GM18858 (cell line): Measurements from ENCODE around the gene CT45A9.
"Not testable (repeated sequence)": the region's sequence is repeated elsewhere in the genome, so short reads cannot be mapped to it uniquely, and the experiment has no call there.

Source experiments
- ATAC-seq: cut with Tn5 transposase; IDR thresholded peaks from one replicate; pipeline ENCODE4 v1.9.1; 2021; ENCODE audit not compliant: unreplicated experiment

CT45A9 gene, protein sequence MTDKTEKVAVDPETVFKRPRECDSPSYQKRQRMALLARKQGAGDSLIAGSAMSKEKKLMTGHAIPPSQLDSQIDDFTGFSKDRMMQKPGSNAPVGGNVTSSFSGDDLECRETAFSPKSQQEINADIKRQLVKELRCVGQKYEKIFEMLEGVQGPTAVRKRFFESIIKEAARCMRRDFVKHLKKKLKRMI

DNA sequence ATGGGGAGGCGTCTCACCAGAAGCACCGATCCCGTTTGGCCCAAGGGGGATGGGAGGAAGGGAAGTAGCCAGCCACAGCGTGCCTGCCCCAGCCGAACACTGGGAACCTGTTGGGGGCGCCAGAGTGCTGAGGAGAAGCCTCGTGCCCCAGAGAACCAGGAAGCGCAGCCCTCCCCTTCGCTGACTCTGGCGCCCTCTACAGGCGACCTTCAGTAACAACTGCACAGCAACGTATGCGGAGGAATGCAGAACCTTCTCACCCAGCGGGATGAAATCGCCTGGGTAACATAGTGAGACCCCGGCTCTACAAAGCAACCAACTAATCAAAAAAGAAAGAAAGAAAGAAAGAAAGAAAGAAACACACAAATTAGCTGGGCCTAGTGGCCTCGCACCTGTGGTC lies at the start of gene CT45A9:
TSS of gene CT45A9 (minus strand) at position 101 of the 400 bp plus-strand sequence. CDS start 3,751 bp downstream, outside the sequence.
- ATAC-seq = not testable (repeated sequence)

DNA sequence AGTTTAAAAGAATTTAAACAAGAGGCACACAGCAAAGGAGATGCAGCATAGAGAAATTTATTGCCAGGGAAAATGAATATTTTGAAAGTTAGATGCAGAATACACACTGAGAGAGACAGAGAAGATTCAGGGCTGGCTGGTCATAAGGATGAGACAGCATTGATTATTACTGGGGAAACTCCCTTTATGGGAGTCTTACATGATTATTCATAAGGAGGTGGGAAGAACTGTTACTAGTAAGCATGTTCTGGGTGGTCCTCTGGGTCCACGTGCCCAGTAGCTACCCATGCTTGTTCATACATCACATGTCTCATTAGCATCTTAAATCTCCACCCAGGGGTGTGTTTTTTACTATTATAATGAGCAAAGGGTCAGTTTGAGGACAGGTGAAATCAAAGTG lies 48.9 kb upstream of the CT45A9 start:
- not testable (repeated sequence) for ATAC-seq

DNA sequence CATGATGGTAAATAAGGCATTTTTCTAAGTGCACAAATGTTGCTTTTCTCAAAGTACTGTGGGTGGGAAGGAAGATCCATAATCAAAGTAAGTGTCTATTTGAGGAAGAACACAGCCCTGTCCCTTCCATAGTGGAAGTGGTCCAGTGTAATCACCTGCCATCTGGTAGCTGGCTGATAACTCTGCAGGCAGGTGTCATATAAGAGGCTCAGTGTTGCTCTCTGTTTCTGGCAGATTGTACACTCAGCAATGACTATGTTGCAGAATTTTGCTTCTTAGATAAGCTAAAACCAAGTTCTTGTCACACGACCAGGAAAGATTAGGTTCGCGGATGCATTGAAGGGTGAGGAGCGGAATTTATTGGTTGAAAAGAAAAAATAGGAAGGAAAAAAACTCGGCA lies 42.8 kb upstream of the CT45A9 start:
- ATAC-seq = no peak

DNA sequence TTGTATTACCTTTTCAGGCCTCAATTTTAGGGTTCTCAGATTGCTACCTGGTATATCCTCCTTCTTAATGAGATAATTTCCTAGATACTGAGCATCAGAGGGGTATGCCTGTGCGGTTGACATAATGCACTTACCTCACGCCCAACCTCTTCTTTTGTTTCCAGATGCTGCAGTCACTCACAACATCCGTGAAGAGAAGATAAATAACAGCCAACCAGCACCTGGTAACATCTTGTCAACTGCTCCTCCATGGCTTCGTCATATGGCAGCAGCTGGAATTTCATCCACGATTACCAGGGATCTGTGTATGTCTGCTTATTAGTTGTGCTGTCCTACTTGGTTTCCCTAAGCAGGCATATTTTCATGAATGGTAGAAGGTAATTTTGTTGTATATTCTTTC lies 38.6 kb upstream of the CT45A9 start:
- ATAC-seq = no peak

DNA sequence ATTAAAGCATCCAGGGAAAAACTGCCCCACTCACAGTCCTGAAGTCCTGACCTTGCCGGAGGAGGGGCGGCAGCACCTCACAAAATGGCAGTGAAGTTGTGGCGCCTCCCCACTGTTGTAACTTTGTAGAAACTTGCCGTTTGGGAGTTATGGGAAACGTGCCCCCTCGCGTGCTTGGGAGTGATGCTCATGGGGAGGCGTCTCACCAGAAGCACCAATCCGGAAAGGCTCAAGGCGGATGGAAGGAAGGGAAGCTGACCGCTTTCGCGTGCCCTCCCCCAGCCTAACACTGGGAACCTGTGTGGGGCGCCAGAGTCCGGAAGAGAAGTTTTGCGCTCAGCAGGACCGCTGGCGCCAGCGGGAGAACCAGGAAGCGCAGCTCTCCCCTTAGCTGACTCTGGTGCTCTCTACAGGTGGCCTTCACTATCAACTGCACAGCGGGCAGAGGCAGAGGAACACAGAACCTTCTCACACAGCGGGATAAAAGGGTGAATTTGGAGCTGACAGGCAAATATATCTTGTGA lies 21.7 kb upstream of the CT45A9 start, which contains the start of the genes CT45A10 and SAGE1:
TSS of gene CT45A10 (minus strand) at position 151 of the 524 bp plus-strand sequence. CDS start 8,100 bp downstream, outside the sequence.
TSS of gene SAGE1 (plus strand) at position 423 of the 524 bp plus-strand sequence. CDS start 2,527 bp downstream, outside the sequence.
- ATAC-seq = no peak

DNA sequence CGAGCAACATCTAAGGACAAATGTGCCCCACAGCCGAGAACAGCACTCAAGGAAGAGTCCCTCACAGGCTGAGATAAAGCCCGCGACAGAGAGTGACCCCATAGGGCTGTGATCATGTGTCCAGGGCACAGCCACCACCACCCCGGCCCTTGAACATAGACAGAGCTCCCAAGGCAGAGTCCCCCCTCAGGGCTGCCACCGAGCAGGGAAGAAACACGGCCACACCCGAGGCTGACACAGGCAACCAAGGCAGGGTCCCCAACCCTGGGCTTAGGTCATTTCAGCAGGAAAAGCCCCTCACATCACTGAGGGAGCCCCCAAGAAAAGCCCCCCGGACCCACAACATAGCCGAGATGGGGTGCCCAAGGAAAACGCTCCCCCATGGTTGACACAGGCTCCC lies 21.2 kb upstream of the CT45A9 start:
- ATAC-seq = no peak

DNA sequence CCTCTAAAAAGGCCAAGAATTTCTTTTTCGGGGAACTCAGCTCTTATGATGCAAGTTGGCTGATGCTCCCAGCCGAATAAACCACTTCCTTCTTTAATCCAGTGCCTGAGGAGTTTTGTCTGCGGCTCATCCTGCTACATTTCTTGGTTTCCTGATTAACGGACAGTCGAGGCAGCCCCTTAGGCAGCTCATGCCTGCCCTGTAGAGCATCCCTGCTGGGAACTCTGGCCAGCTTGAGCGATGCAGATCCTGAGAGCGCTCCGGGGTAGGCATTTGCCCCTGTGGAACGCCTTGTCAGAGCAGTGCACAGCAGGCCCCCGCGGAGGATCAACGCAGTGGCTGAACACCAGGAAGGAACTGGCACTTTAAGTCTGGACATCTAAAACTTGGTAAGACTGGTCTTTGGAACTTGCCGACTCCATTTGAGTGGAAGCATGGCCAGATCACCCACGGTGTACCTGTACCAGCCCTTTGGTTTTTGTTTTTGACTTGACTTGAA lies 18.5 kb upstream of the CT45A9 start:
- no peak for ATAC-seq

DNA sequence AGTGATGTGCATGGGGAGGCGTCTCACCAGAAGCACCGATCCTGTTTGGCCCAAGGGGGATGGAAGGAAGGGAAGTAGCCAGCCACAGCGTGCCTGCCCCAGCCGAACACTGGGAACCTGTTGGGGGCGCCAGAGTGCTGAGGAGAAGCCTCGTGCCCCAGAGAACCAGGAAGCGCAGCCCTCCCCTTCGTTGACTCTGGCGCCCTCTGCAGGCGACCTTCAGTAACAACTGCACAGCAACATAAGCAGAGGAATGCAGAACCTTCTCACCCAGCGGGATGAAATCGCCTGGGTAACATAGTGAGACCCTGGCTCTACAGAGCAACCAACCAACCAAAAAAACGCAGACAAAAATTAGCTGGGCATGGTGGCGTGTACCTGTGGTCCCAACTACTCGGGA lies 17.4 kb upstream of the CT45A9 start:
- ATAC-seq = not testable (repeated sequence)

DNA sequence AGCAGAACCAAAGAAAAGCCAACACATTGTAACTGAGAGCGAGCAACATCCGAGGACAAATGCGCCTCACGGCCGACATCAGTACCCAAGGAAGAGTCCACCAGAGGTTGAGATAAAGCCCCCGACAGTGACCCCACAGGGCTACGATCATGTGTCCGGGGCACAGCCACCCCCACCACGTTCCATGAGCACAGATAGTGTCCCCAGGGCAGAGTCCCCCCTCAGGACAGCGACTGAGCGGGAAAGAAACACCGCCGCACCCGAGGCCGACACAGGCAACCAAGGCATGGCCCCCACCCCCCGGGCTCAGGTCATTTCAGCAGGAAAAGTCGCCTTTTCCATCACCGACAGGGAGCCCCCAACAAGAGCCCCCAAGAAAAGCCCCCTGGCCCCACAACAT lies 16.6 kb upstream of the CT45A9 start:
- not testable (repeated sequence) for ATAC-seq

DNA sequence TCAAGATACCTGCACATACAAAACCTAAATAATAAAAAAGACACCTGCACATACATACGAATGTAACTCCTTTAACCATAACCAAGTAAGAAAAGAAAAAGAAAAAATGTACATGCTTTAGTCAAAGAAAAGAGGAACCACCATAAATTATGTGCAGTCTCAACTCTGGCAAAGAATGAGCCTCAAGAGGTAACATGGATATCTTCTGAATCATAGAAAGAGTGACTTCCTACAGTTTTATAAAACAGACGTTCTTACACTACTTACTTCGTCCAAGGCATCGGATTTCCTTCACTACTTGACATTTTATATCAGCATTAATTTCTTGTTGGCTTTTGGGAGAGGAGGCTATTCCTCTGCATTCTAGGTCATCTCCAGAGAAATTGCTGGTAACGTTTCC lies 11.1 kb upstream of the CT45A9 start:
- ATAC-seq = not testable (repeated sequence)

DNA sequence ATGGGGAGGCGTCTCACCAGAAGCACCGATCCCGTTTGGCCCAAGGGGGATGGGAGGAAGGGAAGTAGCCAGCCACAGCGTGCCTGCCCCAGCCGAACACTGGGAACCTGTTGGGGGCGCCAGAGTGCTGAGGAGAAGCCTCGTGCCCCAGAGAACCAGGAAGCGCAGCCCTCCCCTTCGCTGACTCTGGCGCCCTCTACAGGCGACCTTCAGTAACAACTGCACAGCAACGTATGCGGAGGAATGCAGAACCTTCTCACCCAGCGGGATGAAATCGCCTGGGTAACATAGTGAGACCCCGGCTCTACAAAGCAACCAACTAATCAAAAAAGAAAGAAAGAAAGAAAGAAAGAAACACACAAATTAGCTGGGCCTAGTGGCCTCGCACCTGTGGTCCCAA lies 17.2 kb downstream of the CT45A9 start, which contains the start of gene CT45A8:
TSS of gene CT45A8 (minus strand) at position 101 of the 400 bp plus-strand sequence. CDS start 3,755 bp downstream, outside the sequence.
- not testable (repeated sequence) for ATAC-seq

DNA sequence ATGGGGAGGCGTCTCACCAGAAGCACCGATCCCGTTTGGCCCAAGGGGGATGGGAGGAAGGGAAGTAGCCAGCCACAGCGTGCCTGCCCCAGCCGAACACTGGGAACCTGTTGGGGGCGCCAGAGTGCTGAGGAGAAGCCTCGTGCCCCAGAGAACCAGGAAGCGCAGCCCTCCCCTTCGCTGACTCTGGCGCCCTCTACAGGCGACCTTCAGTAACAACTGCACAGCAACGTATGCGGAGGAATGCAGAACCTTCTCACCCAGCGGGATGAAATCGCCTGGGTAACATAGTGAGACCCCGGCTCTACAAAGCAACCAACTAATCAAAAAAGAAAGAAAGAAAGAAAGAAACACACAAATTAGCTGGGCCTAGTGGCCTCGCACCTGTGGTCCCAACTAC lies 34.4 kb downstream of the CT45A9 start, which contains the start of gene CT45A7:
TSS of gene CT45A7 (minus strand) at position 101 of the 400 bp plus-strand sequence. CDS start 3,747 bp downstream, outside the sequence.
- not testable (repeated sequence) for ATAC-seq

DNA sequence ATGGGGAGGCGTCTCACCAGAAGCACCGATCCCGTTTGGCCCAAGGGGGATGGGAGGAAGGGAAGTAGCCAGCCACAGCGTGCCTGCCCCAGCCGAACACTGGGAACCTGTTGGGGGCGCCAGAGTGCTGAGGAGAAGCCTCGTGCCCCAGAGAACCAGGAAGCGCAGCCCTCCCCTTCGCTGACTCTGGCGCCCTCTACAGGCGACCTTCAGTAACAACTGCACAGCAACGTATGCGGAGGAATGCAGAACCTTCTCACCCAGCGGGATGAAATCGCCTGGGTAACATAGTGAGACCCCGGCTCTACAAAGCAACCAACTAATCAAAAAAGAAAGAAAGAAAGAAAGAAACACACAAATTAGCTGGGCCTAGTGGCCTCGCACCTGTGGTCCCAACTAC lies 51.7 kb downstream of the CT45A9 start, which contains the start of gene CT45A2:
TSS of gene CT45A2 (minus strand) at position 101 of the 400 bp plus-strand sequence. CDS start 3,747 bp downstream, outside the sequence.
- ATAC-seq = not testable (repeated sequence)
